Fibroblast of pulmonary artery (primary cell): ENCODE measurements around the gene MPC1.

Experiments
- DNase-seq: peaks from one replicate; pipeline ENCODE4 v3.0.0-alpha.2; 2010; ENCODE audit warnings: low read depth
- H3K4me3 ChIP-seq: replicated peaks from 2 replicates; pipeline ENCODE4 v1.5.1; 2011; ENCODE audit warnings: low read depth, mild to moderate bottlenecking, control low read depth, low read length, moderate library complexity
- CTCF ChIP-seq: IDR thresholded peaks from 2 replicates; pipeline ENCODE4 v1.5.1; 2011; ENCODE audit warnings: mild to moderate bottlenecking, control low read depth, low read length, inconsistent platforms; ENCODE audit errors: missing control alignments

MPC1 gene

GRCh38 chr6:166342349-166343149 lies 40.2 kb downstream of the MPC1 start, which contains the start of gene SFT2D1:
Gene SFT2D1 (minus strand): TSS chr6:166342545. CDS start chr6:166342481, 64 bp downstream.
- DNase-seq: peak; percentile 88
- peak within 1 kb of the TSS; percentile 62 for H3K4me3 ChIP-seq
- TF ChIP-seq CTCF: no peak

GRCh38 chr6:166341977-166342348 lies 40.8 kb downstream of the MPC1 start:
- H3K4me3 ChIP-seq: peak overlapping the region; percentile 62
- no peak for DNase-seq
- no peak for TF ChIP-seq CTCF

- H3K4me3 ChIP-seq: peak overlapping the region; percentile 62
- DNase-seq: no peak
These were observed 41.3 kb downstream of the MPC1 start for GRCh38 chr6:166341464-166341863.

GRCh38 chr6:166338854-166339253 lies 43.9 kb downstream of the MPC1 start:
- no peak for DNase-seq

More at GRCh38 chr6:166341464-166341863, 41.3 kb downstream of the MPC1 start:
- no peak for TF ChIP-seq CTCF

GRCh38 chr6:166336847-166337246 lies 45.9 kb downstream of the MPC1 start:
- no peak overlapping the region for H3K4me3 ChIP-seq
- no peak for DNase-seq
- TF ChIP-seq CTCF: no peak

More at GRCh38 chr6:166338854-166339253, 43.9 kb downstream of the MPC1 start:
- no peak overlapping the region for H3K4me3 ChIP-seq
- TF ChIP-seq CTCF: no peak

- no peak for DNase-seq
- no peak for TF ChIP-seq CTCF
- H3K4me3 ChIP-seq: no peak overlapping the region
These were observed 47.1 kb downstream of the MPC1 start for GRCh38 chr6:166335378-166336302.
